Osteocyte (in vitro differentiated cells): ENCODE data around the gene TRPC3. TPM values are rescaled to one million over a fixed set of nuclear protein-coding genes. Genes with fewer than 3 reads are reported as not detected.

ENCODE experiments used
- DNase-seq: peaks from one replicate; pipeline ENCODE4 v3.0.0; 2021; ENCODE audit warnings: mixed read lengths; ENCODE audit not compliant: unreplicated experiment; ENCODE audit errors: extremely low spot score
- H3K27ac Mint-ChIP-seq: one replicate; pipeline ENCODE4 v1.8.0; 2021; ENCODE audit warnings: mild to moderate bottlenecking, mixed read lengths; ENCODE audit not compliant: unreplicated experiment
- H3K27me3 Mint-ChIP-seq: one replicate; pipeline ENCODE4 v1.8.0; 2021; ENCODE audit warnings: mixed read lengths; ENCODE audit not compliant: unreplicated experiment
- H3K36me3 Mint-ChIP-seq: one replicate; pipeline ENCODE4 v1.8.0; 2021; ENCODE audit warnings: mixed read lengths; ENCODE audit not compliant: unreplicated experiment
- H3K4me1 Mint-ChIP-seq: one replicate; pipeline ENCODE4 v1.8.0; 2021; ENCODE audit warnings: mixed read lengths; ENCODE audit not compliant: unreplicated experiment
- H3K4me3 Mint-ChIP-seq: one replicate; pipeline ENCODE4 v1.8.0; 2021; ENCODE audit warnings: mild to moderate bottlenecking, moderate library complexity, mixed read lengths; ENCODE audit not compliant: unreplicated experiment
- H3K9me3 Mint-ChIP-seq: one replicate; pipeline ENCODE4 v1.8.0; 2021; ENCODE audit warnings: mixed read lengths; ENCODE audit not compliant: unreplicated experiment
- CTCF ChIP-seq: fragments of 200-600 bp; sonication (generic); IDR thresholded peaks from 2 replicates; pipeline ENCODE4 v1.5.0; 2021; ENCODE audit warnings: antibody characterized with exemption, mild to moderate bottlenecking, moderate library complexity
- long read RNA-seq: library from polyadenylated mRNA; unstranded; transcript quantifications from one replicate; pipeline ENCODE4 v2.0.0, GENCODE V29; 2021
- total RNA-seq: library from RNA; stranded (reverse); gene quantifications from 2 replicates; pipeline ENCODE4 v1.2.1, GENCODE V29; 2021

Gene TRPC3
- 0.24 and 0.67 TPM in 2 replicates for total RNA-seq
- long read RNA-seq = 0 reads

GRCh38 chr4:121951521-121952110, at the start of gene TRPC3:
TSS of gene TRPC3 (minus strand) at chr4:121952060. CDS start at chr4:121951680, 380 bp downstream.
- no peak for TF ChIP-seq CTCF
- no peak within 1 kb of the TSS for H3K27ac Mint-ChIP-seq
- H3K27me3 Mint-ChIP-seq = peaks cover 64% of the 10 kb centered on the region
- H3K9me3 Mint-ChIP-seq = no peaks in the 10 kb centered on the region
- DNase-seq = peak; percentile 83
- H3K4me1 Mint-ChIP-seq = peaks cover 15% of the 10 kb centered on the region
- peak within 1 kb of the TSS; percentile 80 for H3K4me3 Mint-ChIP-seq
- H3K36me3 Mint-ChIP-seq = no peaks in the 10 kb centered on the region

GRCh38 chr4:122000849-122001248, 49.0 kb upstream of the TRPC3 start:
- no peaks in the 10 kb centered on the region for H3K9me3 Mint-ChIP-seq
- no peaks in the 10 kb centered on the region for H3K4me1 Mint-ChIP-seq
- H3K4me3 Mint-ChIP-seq = no peak overlapping the region
- DNase-seq = no peak
- TF ChIP-seq CTCF = no peak
- H3K36me3 Mint-ChIP-seq = no peaks in the 10 kb centered on the region
- no peak overlapping the region for H3K27ac Mint-ChIP-seq
- H3K27me3 Mint-ChIP-seq = peaks cover 46% of the 10 kb centered on the region

- TF ChIP-seq CTCF = no peak
- Mint-ChIP-seq H3K27me3 (peaks cover 66% of the 10 kb centered on the region), H3K9me3 (no peaks in the 10 kb centered on the region), H3K4me1 (no peaks in the 10 kb centered on the region), H3K36me3 (no peaks in the 10 kb centered on the region), H3K4me3 (no peak overlapping the region), H3K27ac (no peak overlapping the region)
- DNase-seq = no peak
Measured at GRCh38 chr4:121998024-121998423, 46.2 kb upstream of the TRPC3 start.

- Mint-ChIP-seq H3K4me1 (no peaks in the 10 kb centered on the region), H3K27ac (no peak overlapping the region), H3K4me3 (no peak overlapping the region), H3K9me3 (no peaks in the 10 kb centered on the region), H3K36me3 (no peaks in the 10 kb centered on the region), H3K27me3 (peaks cover 70% of the 10 kb centered on the region)
- no peak for TF ChIP-seq CTCF
- no peak for DNase-seq
Measured at GRCh38 chr4:121995790-121996537, 44.1 kb upstream of the TRPC3 start.

- Mint-ChIP-seq H3K4me3 (no peak overlapping the region), H3K9me3 (no peaks in the 10 kb centered on the region), H3K27me3 (peaks cover 79% of the 10 kb centered on the region), H3K36me3 (no peaks in the 10 kb centered on the region), H3K4me1 (no peaks in the 10 kb centered on the region), H3K27ac (no peak overlapping the region)
- DNase-seq = no peak
- TF ChIP-seq CTCF = no peak
Measured at GRCh38 chr4:121991968-121992367, 40.1 kb upstream of the TRPC3 start.
